Hematopoietic multipotent progenitor cell treated with erythropoietin and hydrocortisone succinate and interleukin-3 and kit ligand, for 4 days (in vitro differentiated cells): ENCODE data around the gene GRIN2A.

Source experiments
- DNase-seq: peaks from one replicate; pipeline ENCODE4 v3.0.0-alpha.2; 2015

GRIN2A gene

GRCh38 chr16:10128397-10129258, 53.6 kb downstream of the GRIN2A start:
- no peak for DNase-seq

- no peak for DNase-seq
Observed at GRCh38 chr16:10126686-10127085, 55.5 kb downstream of the GRIN2A start.

GRCh38 chr16:10123141-10123540, 59.1 kb downstream of the GRIN2A start:
- no peak for DNase-seq

GRCh38 chr16:10122546-10122945, 59.7 kb downstream of the GRIN2A start:
- peak; percentile 18 for DNase-seq

- no peak for DNase-seq
Observed at GRCh38 chr16:10121897-10122425, 60.3 kb downstream of the GRIN2A start.

- no peak for DNase-seq
Observed at GRCh38 chr16:10121491-10121890, 60.7 kb downstream of the GRIN2A start.

GRCh38 chr16:10120953-10121352, 61.3 kb downstream of the GRIN2A start:
- peak; percentile 4 for DNase-seq

GRCh38 chr16:10114409-10114808, 67.8 kb downstream of the GRIN2A start:
- DNase-seq: no peak

GRCh38 chr16:10113248-10113647, 69.0 kb downstream of the GRIN2A start:
- no peak for DNase-seq

- no peak for DNase-seq
Observed at GRCh38 chr16:10112021-10112420, 70.2 kb downstream of the GRIN2A start.

- no peak for DNase-seq
Observed at GRCh38 chr16:10111156-10111761, 71.0 kb downstream of the GRIN2A start.

GRCh38 chr16:10110552-10110951, 71.7 kb downstream of the GRIN2A start:
- no peak for DNase-seq

GRCh38 chr16:10107081-10107480, 75.1 kb downstream of the GRIN2A start:
- no peak for DNase-seq

GRCh38 chr16:10103700-10104099, 78.5 kb downstream of the GRIN2A start:
- no peak for DNase-seq

GRCh38 chr16:10103118-10103517, 79.1 kb downstream of the GRIN2A start:
- DNase-seq: no peak

- DNase-seq: no peak
Observed at GRCh38 chr16:10100829-10101228, 81.4 kb downstream of the GRIN2A start.

- DNase-seq: no peak
Observed at GRCh38 chr16:10098991-10099390, 83.2 kb downstream of the GRIN2A start.

GRCh38 chr16:10097271-10097670, 85.0 kb downstream of the GRIN2A start:
- no peak for DNase-seq

- no peak for DNase-seq
Observed at GRCh38 chr16:10093576-10093975, 88.7 kb downstream of the GRIN2A start.

GRCh38 chr16:10090816-10091215, 91.4 kb downstream of the GRIN2A start:
- no peak for DNase-seq

- DNase-seq: no peak
Observed at GRCh38 chr16:10088380-10088793, 93.8 kb downstream of the GRIN2A start.

- no peak for DNase-seq
Observed at GRCh38 chr16:10087151-10087550, 95.1 kb downstream of the GRIN2A start.

- DNase-seq: no peak
Observed at GRCh38 chr16:10086620-10087019, 95.6 kb downstream of the GRIN2A start.
